HG03342 (cell line): ENCODE results near the gene CRIP2.

Experiments used
- ATAC-seq: cut with Tn5 transposase; IDR thresholded peaks from one replicate; pipeline ENCODE4 v1.9.1; 2021; ENCODE audit warnings: mild to moderate bottlenecking, moderate library complexity; ENCODE audit not compliant: unreplicated experiment

The CRIP2 gene

DNA sequence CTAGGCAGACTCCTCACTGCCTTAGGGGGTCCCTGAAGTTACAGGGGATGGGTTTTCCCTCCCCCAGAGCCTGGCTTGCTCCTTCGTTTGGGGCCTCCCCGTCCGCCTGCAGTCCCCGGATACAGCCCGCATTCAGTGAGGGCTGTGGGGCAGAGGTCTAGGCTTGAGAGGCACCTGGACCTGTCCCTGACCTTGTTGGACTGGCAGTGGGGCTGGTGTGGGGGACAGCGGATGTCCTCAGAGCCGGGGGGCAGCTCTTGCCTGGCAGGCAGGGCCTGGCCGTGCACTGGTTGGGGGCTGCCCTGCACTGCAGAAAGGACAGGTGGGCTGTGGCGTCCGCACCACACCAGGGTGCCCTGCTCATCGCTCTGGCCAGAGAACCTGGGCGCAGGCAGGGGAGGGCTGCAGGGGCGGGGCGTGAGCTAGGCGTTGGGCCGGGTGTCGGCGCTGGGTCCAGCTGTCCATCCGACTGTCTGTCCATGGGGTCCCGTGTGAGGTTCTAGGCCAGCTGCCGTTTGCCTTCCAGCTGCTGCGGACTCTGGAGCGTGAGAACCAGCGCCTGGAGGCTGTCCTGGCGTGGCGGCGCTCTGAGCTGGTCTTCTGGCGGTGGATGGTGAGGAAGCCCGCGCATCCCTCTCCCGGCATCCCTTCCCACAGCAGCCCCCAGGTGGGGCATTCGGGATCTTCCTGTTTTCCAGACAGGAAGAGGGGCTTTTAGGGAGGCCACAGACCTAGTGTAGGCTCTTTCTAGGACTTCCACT is 22.4 kb downstream of the CRIP2 start:
- no peak for ATAC-seq

DNA sequence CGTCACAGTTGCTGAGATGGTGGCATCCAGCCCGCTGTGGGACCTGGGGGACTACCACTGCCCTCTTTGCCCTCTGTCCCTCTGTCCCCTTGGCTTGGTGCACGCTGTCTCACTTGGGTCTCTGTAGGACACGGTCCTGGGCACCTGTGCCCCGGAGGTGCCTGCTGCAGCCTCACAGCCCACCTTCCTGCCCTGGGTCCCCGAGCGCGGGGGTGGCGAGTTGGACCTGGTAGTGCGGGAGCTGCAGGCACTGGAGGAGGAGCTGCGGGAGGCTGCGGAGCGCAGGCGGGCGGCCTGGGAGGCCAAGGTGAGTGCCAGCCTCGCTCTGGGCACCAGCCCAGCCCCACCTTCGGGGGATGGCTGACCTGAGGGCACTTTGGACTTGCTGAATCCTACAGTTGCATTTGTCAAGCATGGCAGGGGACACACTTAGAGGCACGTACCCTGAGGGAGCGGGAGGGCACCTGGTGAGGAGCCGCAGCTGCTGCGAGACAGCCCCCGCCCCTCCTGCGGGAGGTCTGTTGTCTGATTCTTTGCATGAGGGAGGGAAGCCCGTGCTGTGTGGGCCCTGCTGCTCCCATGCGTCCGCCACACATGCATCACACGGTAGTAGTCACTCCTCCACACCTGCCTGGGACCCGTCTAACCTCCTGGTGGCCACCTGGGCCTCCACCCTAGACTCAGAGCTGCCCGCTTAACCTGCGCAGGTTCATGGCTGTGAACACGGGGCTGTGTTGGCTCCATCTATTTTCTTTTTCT is 23.2 kb downstream of the CRIP2 start:
- ATAC-seq, result no peak

DNA sequence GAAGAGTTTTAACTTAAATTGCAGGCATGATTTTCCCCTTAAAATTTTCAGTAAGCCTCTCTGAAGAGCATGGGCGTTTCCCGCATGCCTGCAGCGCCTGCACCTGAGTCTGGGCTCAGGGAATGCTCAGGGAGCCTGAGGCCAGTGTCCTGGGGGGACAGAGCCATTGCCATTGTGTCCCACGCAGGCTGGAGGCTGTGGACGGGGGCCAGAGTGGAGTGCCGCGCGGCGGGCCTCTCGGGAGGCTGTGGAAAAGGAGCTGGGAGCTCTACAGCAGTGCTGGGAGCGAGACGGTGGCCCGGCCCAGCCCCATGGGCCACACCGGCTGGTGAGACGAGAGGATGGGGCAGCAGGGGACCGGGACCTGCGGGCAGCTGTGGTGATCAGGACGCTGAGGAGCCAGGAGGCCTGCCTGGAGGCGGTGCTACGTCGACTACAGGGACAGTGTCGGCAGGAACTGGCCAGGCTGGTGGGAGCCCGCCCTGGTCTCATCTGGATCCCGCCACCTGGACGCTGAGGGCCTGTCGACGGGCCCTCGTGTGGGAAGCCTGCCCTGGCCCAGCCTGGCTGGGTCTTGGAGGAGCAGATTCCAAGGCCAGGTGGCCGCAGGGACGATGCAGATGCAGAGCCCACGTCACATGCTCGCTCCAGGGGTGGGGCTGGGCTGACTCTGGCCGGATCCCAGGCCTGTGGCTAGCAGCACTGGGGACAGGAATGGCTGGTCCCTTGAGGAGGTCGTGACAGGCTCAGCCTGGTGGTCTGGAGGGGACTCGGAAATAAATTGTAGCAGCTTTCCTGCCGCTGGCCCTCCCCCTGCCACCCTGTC is 24.0 kb downstream of the CRIP2 start:
- ATAC-seq, result no peak

DNA sequence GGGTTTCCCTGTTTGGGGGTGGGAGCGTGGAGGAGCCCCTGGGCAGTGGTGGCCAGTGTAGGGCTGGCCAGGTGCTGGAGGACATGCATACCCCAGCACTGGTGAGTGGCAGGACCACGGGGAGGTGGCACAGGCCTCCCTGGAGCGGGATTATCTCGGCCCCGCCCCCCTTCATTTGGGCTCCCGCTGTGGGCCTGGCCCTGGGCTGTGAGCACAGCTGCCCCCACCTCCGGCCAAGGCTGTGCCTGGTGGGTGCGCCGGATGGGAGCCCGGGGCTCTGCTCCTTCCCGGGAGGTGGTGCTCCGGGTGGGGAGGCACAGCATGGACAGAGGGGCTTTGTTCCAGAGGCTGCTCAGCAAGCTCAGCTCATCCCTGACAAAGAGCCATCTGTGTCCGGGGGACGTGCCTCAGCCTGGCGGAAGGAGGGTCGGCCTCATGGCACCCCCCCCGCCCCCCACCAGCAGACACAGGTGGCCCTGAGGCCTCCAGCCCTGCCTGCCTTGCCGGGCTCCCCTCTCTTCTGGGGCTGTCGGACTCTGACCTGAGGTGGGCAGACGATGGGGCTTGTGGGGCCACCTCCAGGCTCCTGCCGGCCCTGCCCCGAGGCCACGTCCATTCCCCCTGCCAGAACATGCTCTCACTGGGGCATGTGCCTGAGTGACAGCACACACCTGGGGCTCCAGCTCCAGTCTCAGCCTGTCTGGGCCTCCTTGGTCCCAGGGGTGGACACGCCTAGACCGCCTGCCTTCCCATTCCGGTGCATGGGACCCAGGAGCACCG is 24.8 kb downstream of the CRIP2 start:
- no peak for ATAC-seq

- ATAC-seq, result no peak
Measured at GRCh38 chr14:105500036-105500725, 25.6 kb downstream of the CRIP2 start.

DNA sequence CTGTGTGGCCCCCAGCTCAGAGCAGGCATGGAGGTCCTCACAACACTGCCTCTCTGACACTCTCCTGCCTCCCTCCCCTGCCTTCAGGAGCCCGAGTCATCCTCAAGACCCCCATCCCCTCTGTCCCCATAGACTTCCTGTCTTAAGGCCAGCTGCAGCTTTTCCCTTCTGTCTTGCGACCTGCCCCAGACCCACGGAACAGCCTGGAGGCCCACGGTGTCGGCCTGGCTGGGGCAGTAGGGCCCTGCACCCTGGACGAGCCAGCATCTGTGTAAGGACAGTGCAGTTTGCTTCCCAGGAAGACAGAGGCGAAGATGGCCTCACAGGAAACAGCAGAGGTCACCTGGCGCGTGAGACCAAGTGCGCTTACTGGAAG is 26.1 kb downstream of the CRIP2 start:
- ATAC-seq, result no peak

DNA sequence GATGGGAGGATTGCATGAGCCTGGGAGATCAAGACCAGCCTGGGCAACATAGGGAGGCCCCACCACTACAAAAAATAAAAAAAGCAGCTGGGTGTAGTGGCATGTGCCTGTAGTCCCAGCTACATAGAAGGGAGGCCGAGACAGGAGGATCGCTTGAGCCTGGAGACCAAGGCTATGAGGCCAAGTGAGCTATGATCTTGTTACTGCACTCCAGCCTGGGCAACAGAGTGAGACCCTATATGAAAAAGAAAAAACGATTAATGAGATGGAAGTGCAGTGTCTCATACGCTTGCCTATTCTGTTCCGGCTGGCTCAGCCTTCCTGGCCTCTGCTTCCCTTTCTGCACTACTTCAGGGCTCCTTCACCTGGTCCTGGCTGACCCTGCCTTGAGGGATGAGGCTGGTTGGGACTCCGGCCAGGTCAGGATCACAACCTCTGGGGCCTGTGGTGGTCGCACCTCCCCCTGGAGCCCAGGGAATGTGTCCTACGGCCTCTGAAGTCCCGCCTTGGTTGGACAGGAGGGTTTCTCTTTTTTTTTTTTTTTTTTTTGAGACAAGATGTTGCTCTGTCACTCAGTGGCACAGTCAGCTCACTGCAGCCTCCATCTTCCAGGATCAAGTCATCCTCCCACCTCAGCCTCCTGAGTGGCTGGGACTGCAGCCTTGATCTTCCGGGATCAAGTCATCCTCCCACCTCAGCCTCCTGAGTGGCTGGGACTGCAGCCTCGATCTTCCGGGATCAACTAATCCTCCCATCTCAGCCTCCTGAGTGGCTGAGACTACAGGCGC is 27.1 kb downstream of the CRIP2 start:
- ATAC-seq, result no peak

DNA sequence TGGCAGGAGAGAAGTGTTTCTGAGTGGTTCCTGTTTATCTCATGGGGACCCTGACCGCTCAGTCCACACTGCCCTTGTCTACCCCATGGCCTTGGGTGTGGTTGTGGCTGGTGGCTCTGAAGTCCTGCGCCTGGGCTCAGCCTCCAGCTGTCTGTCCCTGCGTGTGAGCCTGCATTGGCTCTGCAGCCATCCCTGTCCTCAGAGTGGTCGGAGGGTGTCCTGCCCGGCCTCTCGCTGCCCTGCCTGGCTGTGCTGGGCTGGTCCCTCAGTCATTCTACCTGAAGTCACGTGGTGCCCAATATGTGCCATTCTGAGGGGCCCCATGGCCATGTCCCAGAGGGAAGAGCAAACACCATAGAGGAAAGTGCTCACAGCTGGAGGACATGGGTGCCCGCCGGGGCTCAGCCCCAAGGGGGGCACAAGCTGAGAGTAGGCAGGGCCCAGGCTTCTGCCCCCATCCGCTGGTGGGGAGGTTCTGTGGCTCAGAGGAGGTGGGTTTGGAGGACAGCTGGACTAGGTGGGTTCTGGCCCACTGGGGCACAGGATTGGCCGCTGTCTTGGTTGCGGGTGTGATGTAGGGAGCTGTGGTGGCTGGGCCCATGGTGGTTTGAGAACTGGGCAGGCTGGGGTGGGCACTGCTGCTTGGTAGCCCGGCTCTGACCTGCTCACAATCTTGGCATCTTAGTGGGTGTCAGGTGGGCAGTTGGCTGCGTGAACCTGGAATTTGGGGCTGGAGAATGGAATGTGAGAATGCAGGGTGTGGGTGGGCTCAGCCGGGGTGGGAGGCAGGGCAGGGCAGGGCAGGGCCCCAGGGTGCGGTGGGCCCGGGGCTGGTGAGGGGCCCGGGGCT is 28.1 kb downstream of the CRIP2 start:
- ATAC-seq, result no peak

- ATAC-seq, result no peak
Measured at GRCh38 chr14:105503296-105503640, 28.6 kb downstream of the CRIP2 start.

- ATAC-seq, result no peak
Measured at GRCh38 chr14:105503935-105504692, 29.5 kb downstream of the CRIP2 start.

GRCh38 chr14:105505101-105505500 is 30.5 kb downstream of the CRIP2 start:
- ATAC-seq, result no peak

DNA sequence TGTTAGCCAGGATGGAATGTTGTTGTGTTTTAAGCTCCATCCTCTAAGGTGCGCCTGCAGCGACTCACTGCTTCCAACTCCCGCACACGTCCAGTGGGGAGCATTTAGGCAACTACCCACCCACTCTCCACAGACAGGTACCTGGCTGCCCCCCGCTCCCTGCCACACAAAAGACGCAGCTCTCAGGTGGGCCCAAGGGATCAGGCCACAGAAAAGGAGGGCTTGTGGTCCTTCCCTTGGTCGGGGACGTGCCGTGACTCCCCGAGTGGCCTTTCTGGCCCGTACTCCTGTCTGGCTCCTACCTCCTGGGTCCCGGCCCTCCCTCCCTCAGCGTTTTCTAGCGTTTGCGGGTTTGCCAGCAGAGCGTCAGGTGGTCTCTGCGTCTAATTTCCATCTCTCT is 32.6 kb downstream of the CRIP2 start:
- ATAC-seq, result no peak

GRCh38 chr14:105508069-105508468 is 33.4 kb downstream of the CRIP2 start:
- ATAC-seq, result no peak

- no peak for ATAC-seq
Measured at GRCh38 chr14:105508601-105509000, 34.0 kb downstream of the CRIP2 start.

- ATAC-seq, result no peak
Measured at GRCh38 chr14:105517096-105517495, 42.5 kb downstream of the CRIP2 start.

DNA sequence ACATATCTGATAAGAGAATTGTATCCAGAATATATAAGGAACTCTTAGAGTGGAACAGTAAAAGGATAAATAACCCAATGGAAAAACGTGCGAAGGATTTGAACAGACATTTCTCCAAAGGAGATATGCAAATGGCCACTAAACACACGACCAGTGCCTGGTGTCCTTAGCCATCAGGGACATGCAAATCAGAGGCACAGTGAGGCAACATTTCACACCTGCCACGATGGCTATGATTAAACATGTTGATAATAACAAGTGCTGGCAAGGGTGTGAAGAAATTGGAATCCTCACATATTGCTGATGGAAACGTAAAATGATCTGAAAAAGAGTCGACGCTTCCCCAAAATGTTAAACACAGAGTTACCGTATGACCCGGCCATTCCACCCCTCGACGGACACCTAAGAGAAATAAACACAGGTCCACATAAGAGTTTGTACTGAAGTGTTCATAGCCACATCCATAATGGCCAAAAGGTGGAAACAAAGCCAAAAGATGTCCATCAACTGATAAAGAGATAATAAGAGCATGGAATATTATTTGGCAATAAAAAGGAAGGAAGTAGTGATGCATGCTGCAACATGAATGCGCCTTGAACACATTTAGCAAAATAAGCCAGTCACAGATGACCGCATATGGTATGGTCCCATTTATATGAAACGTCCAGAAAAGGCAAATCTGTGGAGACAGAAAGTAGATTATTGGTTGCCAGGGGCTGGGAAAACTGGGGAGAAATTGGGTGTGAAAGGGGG is 45.5 kb downstream of the CRIP2 start:
- no peak for ATAC-seq

DNA sequence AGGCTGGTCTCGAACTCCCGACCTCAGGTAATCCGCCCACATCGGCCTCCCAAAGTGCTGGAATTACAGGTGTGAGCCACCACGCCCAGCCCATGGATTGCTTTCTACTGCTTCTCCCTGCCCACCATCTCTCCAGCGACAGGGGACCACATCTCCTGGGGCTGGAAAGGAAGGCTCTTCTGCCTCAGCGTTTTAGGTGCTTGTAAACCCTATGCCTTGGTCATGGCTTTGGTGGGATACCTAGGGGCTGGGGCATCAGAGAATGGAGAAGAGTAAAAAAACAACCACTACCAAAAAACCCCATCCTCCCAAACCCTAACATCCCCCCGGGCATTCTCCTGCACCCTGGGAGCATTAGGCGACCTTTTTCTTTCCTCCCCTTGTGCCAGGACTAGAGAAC is 50.7 kb downstream of the CRIP2 start:
- ATAC-seq, result no peak
